Lower lobe of right lung (tissue), 2 donors: Measurements from ENCODE around the gene SPINK4. TPM values are rescaled to one million over a fixed set of nuclear protein-coding genes. Genes with fewer than 3 reads are reported as not detected.

ENCODE experiments used
- ATAC-seq, 2 donors: fragments of 200-7000 bp; cut with Tn5 transposase; one replicate each; pipeline ENCODE4 v1.9.1; 2020 to 2022; ENCODE audit warnings: mild to moderate bottlenecking in 2 of 2, moderate library complexity in 2 of 2
- DNase-seq: peaks from one replicate; pipeline ENCODE4 v3.0.0-alpha.2; 2020
- H3K27ac ChIP-seq: fragments of 200-600 bp; one replicate; pipeline ENCODE4 v1.8.0; 2022
- H3K27me3 ChIP-seq: fragments of 200-600 bp; one replicate; pipeline ENCODE4 v1.8.0; 2022; ENCODE audit warnings: low read depth
- H3K36me3 ChIP-seq: fragments of 200-600 bp; one replicate; pipeline ENCODE4 v1.8.0; 2022; ENCODE audit warnings: mild to moderate bottlenecking
- H3K4me1 ChIP-seq: fragments of 200-600 bp; one replicate; pipeline ENCODE4 v1.8.0; 2022
- H3K4me3 ChIP-seq: fragments of 200-600 bp; one replicate; pipeline ENCODE4 v1.8.0; 2022; ENCODE audit warnings: mild to moderate bottlenecking
- H3K9me3 ChIP-seq: fragments of 200-600 bp; one replicate; pipeline ENCODE4 v1.8.0; 2022
- intact Hi-C: fragments of 100-400 bp; cut with DNase I; formaldehyde crosslinking; loops from one replicate; pipeline ENCODE4 v1.11.0; 2022
- total RNA-seq: library from RNA; stranded (reverse); fragmentation: NEBNext Ultra II Directional; extraction: Animal tissue kit (Norgen Biotek cat#: 25700); gene quantifications from one replicate; pipeline ENCODE4 v1.2.1, GENCODE V29; 2021
- TF ChIP-seq, protein P1 (sequence below): fragments of 200-600 bp; IDR thresholded peaks from one replicate; pipeline ENCODE4 v1.8.0; 2022; ENCODE audit warnings: antibody characterized with exemption, mild to moderate bottlenecking
- donor health status: DM: no; HTN: yes; CAD: no; lungs with severe emphysema.

Gene SPINK4
- total RNA-seq, 1 donor from 2014 or later, result not detected

- intact Hi-C loops, result no loop called here
- Histone ChIP-seq H3K27ac (no peak overlapping the region), H3K27me3 (no peaks in the 10 kb centered on the region), H3K9me3 (no peaks in the 10 kb centered on the region), H3K36me3 (no peaks in the 10 kb centered on the region), H3K4me3 (no peak overlapping the region), H3K4me1 (peaks cover 10% of the 10 kb centered on the region)
- TF ChIP-seq, protein P1, sequence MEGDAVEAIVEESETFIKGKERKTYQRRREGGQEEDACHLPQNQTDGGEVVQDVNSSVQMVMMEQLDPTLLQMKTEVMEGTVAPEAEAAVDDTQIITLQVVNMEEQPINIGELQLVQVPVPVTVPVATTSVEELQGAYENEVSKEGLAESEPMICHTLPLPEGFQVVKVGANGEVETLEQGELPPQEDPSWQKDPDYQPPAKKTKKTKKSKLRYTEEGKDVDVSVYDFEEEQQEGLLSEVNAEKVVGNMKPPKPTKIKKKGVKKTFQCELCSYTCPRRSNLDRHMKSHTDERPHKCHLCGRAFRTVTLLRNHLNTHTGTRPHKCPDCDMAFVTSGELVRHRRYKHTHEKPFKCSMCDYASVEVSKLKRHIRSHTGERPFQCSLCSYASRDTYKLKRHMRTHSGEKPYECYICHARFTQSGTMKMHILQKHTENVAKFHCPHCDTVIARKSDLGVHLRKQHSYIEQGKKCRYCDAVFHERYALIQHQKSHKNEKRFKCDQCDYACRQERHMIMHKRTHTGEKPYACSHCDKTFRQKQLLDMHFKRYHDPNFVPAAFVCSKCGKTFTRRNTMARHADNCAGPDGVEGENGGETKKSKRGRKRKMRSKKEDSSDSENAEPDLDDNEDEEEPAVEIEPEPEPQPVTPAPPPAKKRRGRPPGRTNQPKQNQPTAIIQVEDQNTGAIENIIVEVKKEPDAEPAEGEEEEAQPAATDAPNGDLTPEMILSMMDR, result no peak
- ATAC-seq (no peak), DNase-seq (no peak)
These were observed 3.4 kb upstream of the SPINK4 start for GRCh38 chr9:33236571-33236970.

GRCh38 chr9:33241298-33241697 is 1.3 kb downstream of the SPINK4 start:
- no peaks in the 10 kb centered on the region for H3K4me1 ChIP-seq
- no peaks in the 10 kb centered on the region for H3K36me3 ChIP-seq
- no peak overlapping the region for H3K27ac ChIP-seq
- ATAC-seq, result peak in 1 of 2 donors; percentile 17
- no peaks in the 10 kb centered on the region for H3K27me3 ChIP-seq
- H3K4me3 ChIP-seq, result no peak overlapping the region
- no peak for DNase-seq
- H3K9me3 ChIP-seq, result no peaks in the 10 kb centered on the region
- TF ChIP-seq, protein P1, result no peak
- intact Hi-C loops, result no loop called here

- TF ChIP-seq, protein P1, result no peak
- Histone ChIP-seq H3K27ac (no peak overlapping the region), H3K36me3 (no peaks in the 10 kb centered on the region), H3K4me3 (no peak overlapping the region), H3K9me3 (no peaks in the 10 kb centered on the region), H3K4me1 (no peaks in the 10 kb centered on the region), H3K27me3 (no peaks in the 10 kb centered on the region)
- DNase-seq (no peak), ATAC-seq (peak in 1 of 2 donors; percentile 61)
- intact Hi-C loops, result no loop called here
These were observed 2.7 kb downstream of the SPINK4 start for GRCh38 chr9:33242609-33243134.

DNA sequence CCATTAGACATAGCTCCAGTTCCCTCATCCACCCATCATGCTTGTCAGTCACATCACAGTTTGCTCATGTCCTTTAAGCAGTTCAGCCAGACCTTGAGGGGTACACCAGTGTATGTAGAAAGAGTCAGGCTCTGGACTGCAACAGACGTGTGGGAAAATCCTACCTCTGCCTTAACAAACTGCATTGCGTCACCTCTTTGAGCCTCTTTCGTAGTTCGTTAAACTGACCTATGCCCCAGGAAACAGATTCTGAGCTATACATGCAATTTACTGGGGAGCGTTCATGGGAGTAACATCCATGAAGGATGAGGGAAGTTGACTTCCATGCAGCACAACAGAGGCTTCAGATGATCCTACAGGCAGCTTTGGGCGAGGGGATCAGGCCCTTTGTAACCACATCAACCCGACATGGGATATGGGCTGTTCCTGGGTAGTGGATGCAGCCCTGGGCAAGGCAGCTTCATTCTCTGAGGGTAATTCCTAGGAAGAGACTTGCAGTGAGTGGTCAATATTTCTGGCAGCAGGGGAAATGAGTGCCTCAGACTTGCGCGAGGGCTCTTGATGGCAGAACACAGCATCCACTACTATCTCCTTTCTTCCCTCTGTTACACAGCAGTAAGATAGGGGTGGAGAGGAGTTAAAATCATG is 4.3 kb downstream of the SPINK4 start:
- TF ChIP-seq, protein P1, result no peak
- ATAC-seq, result no peak
- intact Hi-C loops, result no loop called here

DNA sequence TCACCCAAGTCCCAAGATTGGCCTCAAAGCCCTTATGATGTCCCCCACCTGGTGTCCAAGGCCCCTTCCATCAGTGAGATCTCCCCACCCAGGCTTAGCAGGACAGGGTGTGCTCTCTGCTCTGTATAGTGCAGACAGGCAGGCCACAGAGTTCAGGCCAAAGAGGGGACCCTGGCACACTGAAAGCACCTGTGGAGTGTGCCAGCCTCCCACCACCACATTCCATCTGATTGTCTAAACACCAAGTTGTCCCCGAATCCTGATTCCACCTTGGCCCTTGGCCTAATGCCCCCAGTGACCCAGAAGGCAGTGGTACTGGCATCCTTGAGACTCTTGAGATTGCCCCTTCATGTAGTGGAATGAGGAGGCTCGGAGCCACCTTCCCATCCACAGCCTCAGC is 5.4 kb downstream of the SPINK4 start:
- no peak for DNase-seq
- peaks cover 2% of the 10 kb centered on the region for H3K36me3 ChIP-seq
- no peak for ATAC-seq

More for the DNA sequence above, 4.3 kb downstream of the SPINK4 start:
- Histone ChIP-seq H3K9me3 (no peaks in the 10 kb centered on the region), H3K27me3 (no peaks in the 10 kb centered on the region), H3K36me3 (no peaks in the 10 kb centered on the region), H3K27ac (no peak overlapping the region), H3K4me3 (no peak overlapping the region), H3K4me1 (no peaks in the 10 kb centered on the region)
- DNase-seq, result no peak

More for the DNA sequence above, 5.4 kb downstream of the SPINK4 start:
- TF ChIP-seq, protein P1, result no peak
- no peaks in the 10 kb centered on the region for H3K4me1 ChIP-seq
- no peak overlapping the region for H3K4me3 ChIP-seq
- intact Hi-C loops, result no loop called here
- H3K27ac ChIP-seq, result no peak overlapping the region
- no peaks in the 10 kb centered on the region for H3K27me3 ChIP-seq
- H3K9me3 ChIP-seq, result no peaks in the 10 kb centered on the region
